ENCODE measurements around the gene NDST1.

GRCh38 chr5:150544611-150545219 is 36.8 kb downstream of the NDST1 start:
- TF ChIP-seq EZH2 (IDR thresholded peaks at IDR 0.05; ENCODE audit: borderline replicate concordance, low read depth, low read length, severe bottlenecking) (no peak), CTCF (IDR thresholded peaks at IDR 0.05; ENCODE audit: extremely low read depth in 1 of 2, insufficient read depth in 1 of 2, low read depth in 1 of 2, low read length in 2 of 2) (peak; percentile 95 to 97), POLR2A (IDR thresholded peaks at IDR 0.05; ENCODE audit: low read depth, low read length) (no peak), JUN (IDR thresholded peaks at IDR 0.05; ENCODE audit: borderline replicate concordance, insufficient read depth, insufficient read length, low read depth) (no peak), MYC (IDR thresholded peaks at IDR 0.05; ENCODE audit: low read depth, low read length) (no peak), POLR2AphosphoS5 (IDR thresholded peaks at IDR 0.05; ENCODE audit: insufficient read depth, low read depth, low read length) (no peak), GATA2 (IDR thresholded peaks at IDR 0.05; ENCODE audit: insufficient read depth, insufficient read length, low read depth, low read length) (no peak)

All from endothelial cell of umbilical vein (primary cell).